GM12892 (cell line): ENCODE measurements around the gene GOLM1.

Source experiments
- DNase-seq: peaks from one replicate; pipeline ENCODE4 v3.0.0; 2011; ENCODE audit not compliant: insufficient read length
- FAIRE-seq: peaks from 2 replicates; lab custom pipeline; 2011; peaks lifted over from hg19 to GRCh38; lab: Jason Lieb, UNC
- POLR2A ChIP-seq: IDR thresholded peaks from 2 replicates; pipeline ENCODE4 v1.6.1; 2011; ENCODE audit warnings: low read depth, low read length, control low read depth
- POLR2AphosphoS5 ChIP-seq: IDR thresholded peaks from 2 replicates; pipeline ENCODE4 v1.6.1; 2011; ENCODE audit warnings: low read depth, low read length, control low read depth
- TAF1 ChIP-seq: IDR thresholded peaks from 2 replicates; pipeline ENCODE4 v1.6.1; 2011; ENCODE audit warnings: low read depth, mild to moderate bottlenecking, control low read depth, low read length, borderline replicate concordance

The GOLM1 gene

GRCh38 chr9:86035827-86036440 lies 63.4 kb downstream of the GOLM1 start:
- no peak for FAIRE-seq
- no peak for TF ChIP-seq TAF1
- TF ChIP-seq POLR2AphosphoS5 = no peak
- no peak for TF ChIP-seq POLR2A
- no peak for DNase-seq

- DNase-seq (peak; percentile 38), FAIRE-seq (no peak)
- TF ChIP-seq POLR2AphosphoS5 (no peak), POLR2A (no peak), TAF1 (no peak)
Observed at GRCh38 chr9:86034863-86035734, 64.3 kb downstream of the GOLM1 start.

- no peak for DNase-seq
- TF ChIP-seq POLR2A = no peak
- TF ChIP-seq POLR2AphosphoS5 = no peak
- TF ChIP-seq TAF1 = no peak
- FAIRE-seq = no peak
Observed at GRCh38 chr9:86027767-86028166, 71.6 kb downstream of the GOLM1 start.

- DNase-seq (no peak), FAIRE-seq (no peak)
- TF ChIP-seq POLR2AphosphoS5 = no peak
- no peak for TF ChIP-seq POLR2A
- no peak for TF ChIP-seq TAF1
Observed at GRCh38 chr9:86022687-86023266, 76.6 kb downstream of the GOLM1 start.

GRCh38 chr9:86021166-86021565 lies 78.2 kb downstream of the GOLM1 start:
- FAIRE-seq (no peak), DNase-seq (no peak)
- TF ChIP-seq POLR2AphosphoS5 = no peak
- no peak for TF ChIP-seq POLR2A
- no peak for TF ChIP-seq TAF1

GRCh38 chr9:86020731-86021130 lies 78.6 kb downstream of the GOLM1 start:
- no peak for TF ChIP-seq POLR2A
- TF ChIP-seq TAF1 = no peak
- no peak for TF ChIP-seq POLR2AphosphoS5
- DNase-seq (no peak), FAIRE-seq (no peak)

GRCh38 chr9:86009133-86009532 lies 90.2 kb downstream of the GOLM1 start:
- DNase-seq (no peak), FAIRE-seq (no peak)
- no peak for TF ChIP-seq POLR2AphosphoS5
- TF ChIP-seq POLR2A = no peak
- no peak for TF ChIP-seq TAF1

GRCh38 chr9:86005253-86005775 lies 94.0 kb downstream of the GOLM1 start:
- DNase-seq (no peak), FAIRE-seq (no peak)
- TF ChIP-seq POLR2AphosphoS5 (no peak), TAF1 (no peak), POLR2A (no peak)

- FAIRE-seq = no peak
- TF ChIP-seq POLR2A (no peak), POLR2AphosphoS5 (no peak), TAF1 (no peak)
- no peak for DNase-seq
Observed at GRCh38 chr9:85995599-85995998, 103.8 kb downstream of the GOLM1 start.

GRCh38 chr9:85995097-85995496 lies 104.3 kb downstream of the GOLM1 start:
- TF ChIP-seq POLR2AphosphoS5 (no peak), TAF1 (no peak), POLR2A (no peak)
- no peak for DNase-seq
- no peak for FAIRE-seq

GRCh38 chr9:85994191-85994590 lies 105.2 kb downstream of the GOLM1 start:
- TF ChIP-seq POLR2AphosphoS5 (no peak), POLR2A (no peak), TAF1 (no peak)
- FAIRE-seq (no peak), DNase-seq (no peak)

- no peak for TF ChIP-seq POLR2A
- no peak for TF ChIP-seq POLR2AphosphoS5
- no peak for TF ChIP-seq TAF1
- DNase-seq (no peak), FAIRE-seq (no peak)
Observed at GRCh38 chr9:85987236-85987635, 112.1 kb downstream of the GOLM1 start.

- FAIRE-seq (no peak), DNase-seq (no peak)
- no peak for TF ChIP-seq POLR2AphosphoS5
- TF ChIP-seq TAF1 = no peak
- no peak for TF ChIP-seq POLR2A
Observed at GRCh38 chr9:85984457-85984856, 114.9 kb downstream of the GOLM1 start.
